AG10803 (cell line): ENCODE results near the gene ATF2.

Experiments
- DNase-seq: peaks from one replicate; pipeline ENCODE4 v3.0.0; 2010; ENCODE audit warnings: low read depth
- H3K4me3 ChIP-seq: 2 replicates; pipeline ENCODE4 v1.5.1; 2011; ENCODE audit warnings: mild to moderate bottlenecking, low read length, control low read depth
- CTCF ChIP-seq: conservative IDR thresholded peaks from 2 replicates; pipeline ENCODE4 v1.5.1; 2011; ENCODE audit warnings: mild to moderate bottlenecking, low read length, control low read depth, inconsistent platforms

The ATF2 gene

GRCh38 chr2:175175896-175176295 is 7.9 kb upstream of the ATF2 start:
- no peak for TF ChIP-seq CTCF
- no peak for DNase-seq
- no peak overlapping the region for H3K4me3 ChIP-seq

GRCh38 chr2:175175320-175175719 is 7.3 kb upstream of the ATF2 start:
- no peak for DNase-seq
- TF ChIP-seq CTCF: no peak
- H3K4me3 ChIP-seq: no peak overlapping the region

DNA sequence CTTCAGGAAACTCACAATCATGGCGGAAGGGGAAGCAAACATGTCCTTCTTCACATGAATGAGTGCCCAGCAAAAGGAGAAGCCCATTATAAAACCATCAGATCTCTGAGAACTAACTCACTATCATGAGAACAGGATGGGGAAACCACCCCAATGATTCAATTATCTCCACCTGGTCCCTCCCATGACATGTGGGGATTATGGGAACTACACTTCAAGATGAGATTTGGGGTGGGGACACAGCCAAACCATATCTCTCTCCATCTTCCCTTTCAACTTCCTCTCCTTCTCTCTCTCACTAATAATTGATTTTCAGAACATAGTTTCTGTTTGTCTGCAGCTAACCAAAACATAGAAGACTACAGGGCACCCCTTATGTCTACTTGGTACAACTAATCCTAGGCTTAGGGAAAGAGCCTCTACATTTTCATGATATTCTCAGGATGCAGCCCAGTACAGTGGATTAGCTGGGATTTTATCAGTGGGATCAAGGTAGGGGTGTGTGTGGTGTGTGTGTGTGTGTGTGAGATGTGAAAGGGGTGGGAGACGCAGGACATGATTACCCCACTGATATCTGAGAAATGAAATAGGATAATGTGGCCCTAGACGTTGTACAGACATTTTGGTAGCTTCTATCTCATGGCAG is 2.8 kb upstream of the ATF2 start:
- no peak for TF ChIP-seq CTCF
- DNase-seq: no peak
- H3K4me3 ChIP-seq: no peak overlapping the region

GRCh38 chr2:175169191-175169590 is 1.2 kb upstream of the ATF2 start:
- no peak overlapping the region; the same call in 1 of the 2 replicates for H3K4me3 ChIP-seq
- no peak for TF ChIP-seq CTCF

GRCh38 chr2:175168564-175168945 is 552 bp upstream of the ATF2 start:
- no peak for TF ChIP-seq CTCF
- no peak for DNase-seq
- peak overlapping the region; percentile 100 for H3K4me3 ChIP-seq

More at GRCh38 chr2:175169191-175169590, 1.2 kb upstream of the ATF2 start:
- no peak for DNase-seq

GRCh38 chr2:175167076-175167791 is 769 bp downstream of the ATF2 start:
- H3K4me3 ChIP-seq: peak overlapping the region; percentile 100
- DNase-seq: peak; percentile 37
- TF ChIP-seq CTCF: no peak
